Hepatocyte (in vitro differentiated cells): Measurements from ENCODE around the gene GNAT2.

Source experiments
- CTCF ChIP-seq: fragments of 200-600 bp; sonication (generic); IDR thresholded peaks from 2 replicates; pipeline ENCODE4 v1.5.1; 2016; ENCODE audit warnings: antibody characterized with exemption, mild to moderate bottlenecking; ENCODE audit not compliant: poor library complexity
- EZH2 ChIP-seq: fragments of 200-600 bp; sonication (generic); IDR thresholded peaks from 2 replicates; pipeline ENCODE4 v1.6.1; 2016; ENCODE audit warnings: antibody characterized with exemption, mild to moderate bottlenecking, borderline replicate concordance
- EZH2phosphoT487 ChIP-seq: fragments of 200-600 bp; sonication (generic); IDR thresholded peaks from one replicate; pipeline ENCODE4 v1.6.1; 2018; ENCODE audit warnings: antibody characterized with exemption, mild to moderate bottlenecking, low read depth, moderate library complexity; ENCODE audit not compliant: unreplicated experiment, severe bottlenecking

- TF ChIP-seq CTCF, result no peak
- TF ChIP-seq EZH2, result no peak
- no peak for TF ChIP-seq EZH2phosphoT487
Observed at GRCh38 chr1:109634771-109635750, 15.6 kb upstream of the GNAT2 start.
